ENCODE measurements around the gene LITAFD. TPM values are rescaled to one million over a fixed set of nuclear protein-coding genes. Genes with fewer than 3 reads are reported as not detected.

The LITAFD gene
- total RNA-seq, 4 donors from 2014 or later, result not detected

DNA sequence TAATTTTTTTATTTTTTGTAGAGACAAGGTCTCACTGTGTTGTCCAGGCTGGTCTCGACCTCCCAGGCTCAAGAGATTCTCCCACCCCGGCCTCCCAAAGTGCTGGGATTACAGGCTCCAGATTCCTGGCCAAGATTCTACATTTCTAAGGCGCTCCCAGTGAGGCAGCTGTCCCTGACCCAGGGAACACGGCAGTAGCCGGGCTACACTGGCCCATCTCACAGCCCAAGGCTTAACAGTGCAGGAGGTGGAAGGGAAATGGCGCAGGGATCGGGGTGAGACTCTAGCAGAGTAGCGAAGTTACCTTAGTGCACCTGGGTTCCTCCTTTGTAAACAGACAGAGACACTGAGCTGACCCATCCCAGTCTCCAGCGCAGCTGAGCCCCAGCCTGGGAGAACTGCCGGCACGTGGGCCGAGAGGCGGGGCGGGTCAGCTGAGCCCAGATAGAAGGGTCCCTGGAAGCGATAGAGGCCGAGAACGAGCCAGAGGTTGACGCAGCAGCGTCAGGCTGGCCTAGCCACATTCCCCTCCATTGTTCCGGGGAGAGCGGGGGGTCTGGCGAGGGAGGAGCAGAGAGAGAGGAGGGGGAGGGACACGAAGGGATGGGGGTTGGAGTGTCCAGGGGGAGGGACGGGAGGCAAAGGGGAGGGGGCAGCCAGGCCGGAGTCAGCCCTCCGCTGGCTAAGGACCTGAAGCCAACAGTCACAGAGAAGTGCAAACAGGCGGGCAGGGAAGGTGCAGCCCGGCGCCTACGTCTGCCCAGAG, 15.8 kb upstream of the LITAFD start:
- peak; percentile 54 for DNase-seq
- H3K36me3 ChIP-seq, result no peaks in the 10 kb centered on the region
- in situ Hi-C loops (cut with MboI; ENCODE audit: low pct_ligation_motif_present in 1 of 4, low pct_unique_long_range_greater_than_20kb in 1 of 4, low sequenced_read_pairs in 3 of 4) (no loop called here), intact Hi-C loops (cut with DNase I; ENCODE audit: low total_unique reads) (no loop called here)
- H3K27me3 ChIP-seq, result no peaks in the 10 kb centered on the region
- TF ChIP-seq POLR2AphosphoS5 (IDR thresholded peaks at IDR 0.05) (peak in 1 of 3 donors; percentile 48), POLR2A (IDR thresholded peaks at IDR 0.05) (no peak)
- H3K27ac ChIP-seq, result peak overlapping the region; percentile 92 to 96 (median 94)
- no peaks in the 10 kb centered on the region for H3K9me3 ChIP-seq
- H3K4me1 ChIP-seq, result peaks cover 38 to 83% (median 57%) of the 10 kb centered on the region in 4 donors
- H3K4me3 ChIP-seq, result peak overlapping the region; percentile 20 to 85 (median 56)
- WGBS, 2 donors (ENCODE audit: low coverage in 1 of 2), result 35 to 40% methylated on average over 6 to 30 of the region's 30 CpGs

DNA sequence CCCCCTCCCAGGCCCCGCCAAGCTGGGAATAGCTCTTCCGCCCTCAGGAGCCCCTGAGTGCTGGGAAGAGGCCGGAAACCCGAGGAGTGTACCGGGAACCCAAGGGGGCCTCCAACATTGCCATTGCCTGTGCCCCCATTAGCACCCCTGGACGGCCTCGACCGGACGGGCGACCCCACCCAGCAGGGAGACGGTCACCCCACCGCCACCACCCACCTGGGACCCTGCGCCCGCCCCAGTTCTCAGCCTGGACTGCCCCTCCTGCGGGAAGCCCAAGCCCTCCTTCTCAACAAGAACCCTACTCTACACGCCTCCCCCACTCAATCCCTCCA, 15.3 kb upstream of the LITAFD start:
- WGBS, 2 donors (ENCODE audit: low coverage in 1 of 2), result 18% methylated on average over 14 of the region's 16 CpGs; no CpG with 5 or more reads in 1 of the 2 donors
- H3K27ac ChIP-seq, result peak overlapping the region; percentile 92 to 96 (median 94)
- no peaks in the 10 kb centered on the region for H3K27me3 ChIP-seq
- H3K4me3 ChIP-seq, result peak overlapping the region; percentile 54 to 85 (median 58)
- in situ Hi-C loops (cut with MboI; ENCODE audit: low pct_ligation_motif_present in 1 of 4, low pct_unique_long_range_greater_than_20kb in 1 of 4, low sequenced_read_pairs in 3 of 4), result no loop called here
- no peak for TF ChIP-seq POLR2AphosphoS5 (IDR thresholded peaks at IDR 0.05)
- TF ChIP-seq POLR2A (IDR thresholded peaks at IDR 0.05), result no peak
- TF ChIP-seq EP300 (IDR thresholded peaks at IDR 0.05; ENCODE audit: low read depth), result no peak
- TF ChIP-seq, protein P1, sequence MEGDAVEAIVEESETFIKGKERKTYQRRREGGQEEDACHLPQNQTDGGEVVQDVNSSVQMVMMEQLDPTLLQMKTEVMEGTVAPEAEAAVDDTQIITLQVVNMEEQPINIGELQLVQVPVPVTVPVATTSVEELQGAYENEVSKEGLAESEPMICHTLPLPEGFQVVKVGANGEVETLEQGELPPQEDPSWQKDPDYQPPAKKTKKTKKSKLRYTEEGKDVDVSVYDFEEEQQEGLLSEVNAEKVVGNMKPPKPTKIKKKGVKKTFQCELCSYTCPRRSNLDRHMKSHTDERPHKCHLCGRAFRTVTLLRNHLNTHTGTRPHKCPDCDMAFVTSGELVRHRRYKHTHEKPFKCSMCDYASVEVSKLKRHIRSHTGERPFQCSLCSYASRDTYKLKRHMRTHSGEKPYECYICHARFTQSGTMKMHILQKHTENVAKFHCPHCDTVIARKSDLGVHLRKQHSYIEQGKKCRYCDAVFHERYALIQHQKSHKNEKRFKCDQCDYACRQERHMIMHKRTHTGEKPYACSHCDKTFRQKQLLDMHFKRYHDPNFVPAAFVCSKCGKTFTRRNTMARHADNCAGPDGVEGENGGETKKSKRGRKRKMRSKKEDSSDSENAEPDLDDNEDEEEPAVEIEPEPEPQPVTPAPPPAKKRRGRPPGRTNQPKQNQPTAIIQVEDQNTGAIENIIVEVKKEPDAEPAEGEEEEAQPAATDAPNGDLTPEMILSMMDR (IDR thresholded peaks at IDR 0.05), result no peak
- intact Hi-C loops (cut with DNase I; ENCODE audit: low total_unique reads), result no loop called here
- no peaks in the 10 kb centered on the region for H3K36me3 ChIP-seq
- no peak for DNase-seq
- H3K9me3 ChIP-seq, result no peaks in the 10 kb centered on the region
- H3K4me1 ChIP-seq, result peaks cover 38 to 79% (median 55%) of the 10 kb centered on the region in 4 donors

DNA sequence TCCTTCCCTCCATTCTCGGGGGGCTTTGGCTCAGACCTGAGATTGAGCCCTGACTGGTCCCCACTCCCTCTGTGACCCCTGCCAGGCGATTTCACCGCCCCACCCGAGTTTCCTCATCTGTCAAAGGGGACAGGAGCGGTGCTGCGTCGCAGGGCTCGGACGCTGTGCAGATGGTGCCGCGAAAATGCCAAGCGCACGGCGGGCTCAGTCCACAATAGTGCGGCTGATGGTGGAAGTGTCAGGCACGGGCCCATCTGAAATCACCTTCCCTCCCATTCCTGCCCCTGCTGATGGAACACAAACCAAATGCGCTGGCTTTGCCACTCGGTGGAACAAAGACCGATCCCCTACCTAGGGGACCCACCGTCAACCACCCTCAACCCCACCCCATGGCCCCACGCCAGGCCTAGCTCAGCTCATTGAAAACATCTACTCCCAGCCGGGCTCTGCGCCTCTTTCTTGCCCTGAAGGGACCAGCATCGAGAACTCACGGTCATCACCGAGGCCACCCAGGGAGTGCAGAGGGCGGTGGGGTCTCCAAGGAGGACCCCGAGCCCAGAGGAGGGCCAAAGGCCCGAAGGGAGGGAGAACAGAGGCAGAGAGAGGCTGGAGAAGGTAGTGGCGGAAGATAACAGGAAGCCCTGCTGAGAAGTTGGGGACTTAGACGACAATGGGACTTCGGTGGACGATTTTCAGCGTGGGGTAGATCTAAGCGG, 14.8 kb upstream of the LITAFD start:
- Histone ChIP-seq H3K4me3 (peak overlapping the region; percentile 54 to 85 (median 58)), H3K27ac (peak overlapping the region; percentile 92 to 96 (median 94)), H3K27me3 (no peaks in the 10 kb centered on the region), H3K9me3 (no peaks in the 10 kb centered on the region), H3K4me1 (peaks cover 38 to 74% (median 53%) of the 10 kb centered on the region in 4 donors), H3K36me3 (no peaks in the 10 kb centered on the region)
- peak; percentile 73 for DNase-seq
- intact Hi-C loops (cut with DNase I; ENCODE audit: low total_unique reads), result no loop called here
- in situ Hi-C loops (cut with MboI; ENCODE audit: low pct_ligation_motif_present in 1 of 4, low pct_unique_long_range_greater_than_20kb in 1 of 4, low sequenced_read_pairs in 3 of 4), result no loop called here
- TF ChIP-seq EP300 (IDR thresholded peaks at IDR 0.05; ENCODE audit: low read depth), result no peak
- TF ChIP-seq, protein P1 (IDR thresholded peaks at IDR 0.05), result peak in 1 of 5 experiments; percentile 10
- 1 to 4% methylated on average over 14 to 26 of the region's 35 CpGs for WGBS, 2 donors (ENCODE audit: low coverage in 1 of 2)

DNA sequence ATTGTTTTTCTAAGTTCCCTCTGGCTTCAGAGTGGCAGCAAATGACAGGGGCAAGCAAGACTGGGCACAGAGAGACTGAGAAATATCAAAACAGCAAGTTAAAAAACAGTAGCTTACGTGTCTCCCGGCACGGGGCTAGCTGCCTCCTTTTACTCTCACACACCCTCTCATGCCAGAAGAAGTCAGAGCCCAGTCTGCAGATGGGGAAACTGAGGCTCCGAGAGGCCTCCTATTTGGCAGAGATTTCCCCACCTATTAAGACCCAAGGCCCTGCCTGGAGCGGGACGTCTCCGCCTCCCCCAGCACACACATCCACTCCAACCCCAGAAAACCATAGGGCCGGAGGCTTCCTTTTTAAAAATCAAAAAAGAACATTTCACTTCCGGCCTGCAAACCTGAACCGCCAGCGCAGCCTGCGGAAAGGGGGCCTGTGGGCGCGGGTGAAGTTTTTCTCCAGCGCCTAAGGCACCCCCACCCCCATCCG, 14.2 kb upstream of the LITAFD start:
- WGBS, 2 donors (ENCODE audit: low coverage in 1 of 2), result 0% methylated on average over 16 of the region's 16 CpGs; no CpG with 5 or more reads in 1 of the 2 donors
- DNase-seq, result no peak
- Histone ChIP-seq H3K36me3 (no peaks in the 10 kb centered on the region), H3K27ac (peak overlapping the region; percentile 92 to 96 (median 94)), H3K27me3 (no peaks in the 10 kb centered on the region), H3K4me3 (peak overlapping the region; percentile 54 to 85 (median 58)), H3K4me1 (peaks cover 38 to 68% (median 51%) of the 10 kb centered on the region in 4 donors), H3K9me3 (no peaks in the 10 kb centered on the region)
- in situ Hi-C loops (cut with MboI; ENCODE audit: low pct_ligation_motif_present in 1 of 4, low pct_unique_long_range_greater_than_20kb in 1 of 4, low sequenced_read_pairs in 3 of 4), result no loop called here
- intact Hi-C loops (cut with DNase I; ENCODE audit: low total_unique reads), result no loop called here
- TF ChIP-seq EP300 (IDR thresholded peaks at IDR 0.05; ENCODE audit: low read depth) (no peak), POLR2AphosphoS5 (IDR thresholded peaks at IDR 0.05) (no peak), POLR2A (IDR thresholded peaks at IDR 0.05) (no peak)
- TF ChIP-seq, protein P1 (IDR thresholded peaks at IDR 0.05), result no peak
